C1 segment of cervical spinal cord (tissue), 14 donors: ENCODE measurements around the gene ZNF766.
"Not testable (repeated sequence)": the region's sequence is repeated elsewhere in the genome, so short reads cannot be mapped to it uniquely, and the experiment has no call there.

ENCODE experiments used
- DNase-seq, 14 donors: peaks; one replicate each; lab custom pipeline; 2025; lab: John Stamatoyannopoulos, UW

The ZNF766 gene

GRCh38 chr19:52269338-52270261, at the start of gene ZNF766:
Gene ZNF766 (plus strand): TSS chr19:52269587. CDS start chr19:52269614, 27 bp downstream.
- DNase-seq: peak; percentile 40 to 95 (median 91)

GRCh38 chr19:52219611-52220010, 49.8 kb upstream of the ZNF766 start:
- no peak for DNase-seq

- DNase-seq: no peak
Observed at GRCh38 chr19:52221031-52221430, 48.4 kb upstream of the ZNF766 start.

GRCh38 chr19:52221831-52222375, 47.5 kb upstream of the ZNF766 start:
- DNase-seq: no peak

- DNase-seq: no peak
Observed at GRCh38 chr19:52224211-52224610, 45.2 kb upstream of the ZNF766 start.

- DNase-seq: no peak
Observed at GRCh38 chr19:52226652-52227051, 42.7 kb upstream of the ZNF766 start.

GRCh38 chr19:52227196-52227940, 42.0 kb upstream of the ZNF766 start:
- no peak for DNase-seq

GRCh38 chr19:52227980-52228379, 41.4 kb upstream of the ZNF766 start:
- DNase-seq: no peak

GRCh38 chr19:52229524-52229923, 39.9 kb upstream of the ZNF766 start:
- no peak for DNase-seq

GRCh38 chr19:52230685-52231084, 38.7 kb upstream of the ZNF766 start:
- no peak for DNase-seq

GRCh38 chr19:52231154-52231910, 38.1 kb upstream of the ZNF766 start:
- no peak for DNase-seq

GRCh38 chr19:52234406-52234805, 35.0 kb upstream of the ZNF766 start:
- no peak for DNase-seq

GRCh38 chr19:52237197-52237596, 32.2 kb upstream of the ZNF766 start:
- DNase-seq: no peak

- peak in 11 of 14 donors; percentile 0 to 32 (median 9) for DNase-seq
Observed at GRCh38 chr19:52237771-52238400, 31.5 kb upstream of the ZNF766 start.

- DNase-seq: no peak
Observed at GRCh38 chr19:52244021-52244420, 25.4 kb upstream of the ZNF766 start.

- DNase-seq: peak in 1 of 14 donors; percentile 2
Observed at GRCh38 chr19:52248241-52248640, 21.1 kb upstream of the ZNF766 start.

- DNase-seq: no peak
Observed at GRCh38 chr19:52258426-52258825, 11.0 kb upstream of the ZNF766 start.

GRCh38 chr19:52265556-52265955, 3.8 kb upstream of the ZNF766 start:
- not testable (repeated sequence) for DNase-seq

GRCh38 chr19:52270266-52270885, 989 bp downstream of the ZNF766 start:
- DNase-seq: peak in 1 of 14 donors; percentile 3

GRCh38 chr19:52273301-52273700, 3.9 kb downstream of the ZNF766 start:
- DNase-seq: no peak

- no peak for DNase-seq
Observed at GRCh38 chr19:52274191-52274590, 4.8 kb downstream of the ZNF766 start.
